H1 (cell line): Measurements from ENCODE around the gene RPTOR. TPM values are rescaled to one million over a fixed set of nuclear protein-coding genes. Genes with fewer than 3 reads are reported as not detected.

ENCODE experiments used
- CTCF ChIA-PET: fragments of 300-600 bp; sonication (Branson Sonifier 250); formaldehyde crosslinking; loops from one replicate; lab custom pipeline; 2021; ENCODE audit not compliant: partially characterized antibody; lab: Charles Lee
- POLR2A ChIA-PET: fragments of 300-600 bp; sonication (Branson Sonifier 250); formaldehyde crosslinking; loops from one replicate; lab custom pipeline; 2021; ENCODE audit warnings: inconsistent platforms; ENCODE audit not compliant: partially characterized antibody; lab: Charles Lee
- DNase-seq, 2 experiments: peaks; one replicate each; pipeline versions ENCODE4 v3.0.0 to v3.0.0-alpha.2; 2010 to 2022; ENCODE audit warnings: low spot score in 2 of 2, low read depth in 1 of 2, mixed read lengths in 1 of 2
- FAIRE-seq: peaks from 2 replicates; lab custom pipeline; 2011; peaks lifted over from hg19 to GRCh38; lab: Jason Lieb, UNC
- H2AFZ ChIP-seq: 2 replicates; pipeline ENCODE4 v1.8.1; 2012; ENCODE audit warnings: low read length, inconsistent platforms
- H2AK5ac ChIP-seq: 2 replicates; pipeline ENCODE4 v1.6.1; 2013; ENCODE audit warnings: low read depth, low read length
- H2BK120ac ChIP-seq: replicated peaks from 2 replicates; pipeline ENCODE3; 2013; ENCODE audit warnings: low read depth, low read length, inconsistent platforms
- H2BK12ac ChIP-seq: 2 replicates; pipeline ENCODE4 v1.6.1; 2013; ENCODE audit warnings: low read depth, low read length
- H2BK15ac ChIP-seq: 2 replicates; pipeline ENCODE4 v1.6.1; 2013; ENCODE audit warnings: low read length
- H2BK20ac ChIP-seq: 2 replicates; pipeline ENCODE4 v1.6.1; 2013; ENCODE audit warnings: low read length
- H2BK5ac ChIP-seq: 2 replicates; pipeline ENCODE4 v1.6.1; 2013; ENCODE audit warnings: low read depth, low read length
- H3K14ac ChIP-seq: 2 replicates; pipeline ENCODE4 v1.6.1; 2013; ENCODE audit warnings: inconsistent platforms; ENCODE audit not compliant: insufficient read length
- H3K18ac ChIP-seq: 2 replicates; pipeline ENCODE4 v1.6.1; 2013; ENCODE audit warnings: low read length; ENCODE audit errors: extremely low read depth
- H3K23ac ChIP-seq: 2 replicates; pipeline ENCODE4 v1.6.1; 2013; ENCODE audit warnings: inconsistent platforms; ENCODE audit not compliant: insufficient read length
- H3K23me2 ChIP-seq: 2 replicates; pipeline ENCODE4 v1.6.1; 2013; ENCODE audit warnings: low read depth, low read length
- H3K27ac ChIP-seq: 2 replicates; pipeline ENCODE4 v1.6.1; 2011; ENCODE audit warnings: low read depth, low read length, inconsistent platforms
- H3K27me3 ChIP-seq, 4 experiments: replicated peaks in 1 of 4; 1 replicate in 1 of 4; 2 replicates in 3 of 4; pipeline versions ENCODE4 v1.6.1 to v1.8.1; 2011 to 2013; ENCODE audit warnings: low read length in 3 of 4, mild to moderate bottlenecking in 3 of 4, inconsistent platforms in 2 of 4, mixed read lengths in 2 of 4, moderate library complexity in 1 of 4; ENCODE audit not compliant: control insufficient read depth in 3 of 4, insufficient read depth in 3 of 4; ENCODE audit errors: extremely low read depth in 1 of 4
- H3K36me3 ChIP-seq, 4 experiments: 2 replicates each; pipeline versions ENCODE4 v1.6.1 to v1.8.1; 2011 to 2013; ENCODE audit warnings: mild to moderate bottlenecking in 4 of 4, low read length in 3 of 4, moderate library complexity in 2 of 4, control low read depth in 1 of 4, inconsistent platforms in 1 of 4; ENCODE audit not compliant: insufficient read depth in 4 of 4, control insufficient read depth in 2 of 4
- H3K4ac ChIP-seq: replicated peaks from 2 replicates; pipeline ENCODE3; 2013; ENCODE audit warnings: low read length, low read depth, mixed read lengths, inconsistent platforms; ENCODE audit not compliant: insufficient read length
- H3K4me1 ChIP-seq, 4 experiments: replicated peaks in 1 of 4; 1 replicate in 1 of 4; 2 replicates in 3 of 4; pipeline versions ENCODE4 v1.6.1 to v1.8.1; 2011 to 2013; ENCODE audit warnings: low read length in 3 of 4, inconsistent platforms in 2 of 4, mixed read lengths in 1 of 4; ENCODE audit not compliant: insufficient read depth in 4 of 4, control insufficient read depth in 3 of 4
- H3K4me2 ChIP-seq, 2 experiments: 2 replicates each; pipeline versions ENCODE4 v1.6.1 to v1.8.1; 2011 to 2013; ENCODE audit warnings: low read depth in 2 of 2, low read length in 2 of 2, control low read depth in 1 of 2, inconsistent platforms in 1 of 2, mild to moderate bottlenecking in 1 of 2; ENCODE audit not compliant: insufficient read depth in 1 of 2
- H3K4me3 ChIP-seq, 4 experiments: fragments of 200-600, 300-600 bp in 1 of 4; sonication (generic), shearing (Covaris generic), sonication (Bioruptor Twin) in 1 of 4; 2 replicates each; pipeline versions ENCODE4 v1.5.1 to v1.8.1; 2011 to 2016; ENCODE audit warnings: low read length in 4 of 4, low read depth in 3 of 4, control low read depth in 2 of 4, inconsistent platforms in 2 of 4, mild to moderate bottlenecking in 2 of 4, mixed read lengths in 1 of 4, moderate library complexity in 1 of 4; ENCODE audit not compliant: insufficient read depth in 2 of 4; ENCODE audit errors: extremely low read depth in 1 of 4
- H3K56ac ChIP-seq: replicated peaks from 2 replicates; pipeline ENCODE3; 2013; ENCODE audit warnings: low read depth, mild to moderate bottlenecking, mixed read lengths, low read length, inconsistent platforms; ENCODE audit not compliant: insufficient read length
- H3K79me1 ChIP-seq: 2 replicates; pipeline ENCODE4 v1.6.1; 2013; ENCODE audit warnings: low read depth, low read length, control low read depth
- H3K79me2 ChIP-seq, 2 experiments: 2 replicates each; pipeline versions ENCODE4 v1.6.1 to v1.8.1; 2012 to 2013; ENCODE audit warnings: low read length in 2 of 2, mild to moderate bottlenecking in 2 of 2, inconsistent platforms in 1 of 2; ENCODE audit not compliant: insufficient read depth in 2 of 2, control insufficient read depth in 1 of 2
- H3K9ac ChIP-seq, 4 experiments: replicated peaks in 1 of 4; 1 replicate in 1 of 4; 2 replicates in 3 of 4; pipeline versions ENCODE4 v1.6.1 to v1.8.1; 2011 to 2013; ENCODE audit warnings: low read depth in 3 of 4, low read length in 3 of 4, control low read depth in 2 of 4, mild to moderate bottlenecking in 2 of 4, moderate library complexity in 2 of 4, inconsistent platforms in 1 of 4; ENCODE audit errors: extremely low read depth in 1 of 4
- H3K9me3 ChIP-seq, 2 experiments: 2 replicates each; pipeline versions ENCODE4 v1.6.1 to v1.8.1; 2012 to 2013; ENCODE audit warnings: mild to moderate bottlenecking in 2 of 2, moderate library complexity in 2 of 2, control low read depth in 1 of 2, inconsistent platforms in 1 of 2, low read depth in 1 of 2, low read length in 1 of 2, mixed read lengths in 1 of 2; ENCODE audit not compliant: insufficient read depth in 2 of 2
- H4K20me1 ChIP-seq, 2 experiments: replicated peaks in 1 of 2; 2 replicates each; pipeline versions ENCODE3 to v1.8.1; 2011 to 2013; ENCODE audit warnings: inconsistent platforms in 2 of 2, low read length in 2 of 2, mild to moderate bottlenecking in 1 of 2; ENCODE audit not compliant: insufficient read depth in 2 of 2, control insufficient read depth in 1 of 2
- H4K5ac ChIP-seq: 2 replicates; pipeline ENCODE4 v1.6.1; 2013; ENCODE audit warnings: low read length, low read depth, mixed read lengths, inconsistent platforms; ENCODE audit not compliant: insufficient read length
- H4K8ac ChIP-seq: 2 replicates; pipeline ENCODE4 v1.8.0; 2013; ENCODE audit warnings: mild to moderate bottlenecking, moderate library complexity, low read length, inconsistent platforms; ENCODE audit not compliant: insufficient read depth; ENCODE audit errors: extremely low read depth
- H4K91ac ChIP-seq: replicated peaks from 2 replicates; pipeline ENCODE3; 2013; ENCODE audit warnings: low read length, mixed read lengths, inconsistent platforms; ENCODE audit not compliant: insufficient read length
- BCL11A ChIP-seq, 2 experiments: IDR thresholded peaks; one replicate each; pipeline ENCODE4 v1.6.1; 2011; ENCODE audit warnings: low read depth in 2 of 2, low read length in 2 of 2, mild to moderate bottlenecking in 2 of 2
- CTBP2 ChIP-seq: IDR thresholded peaks from 2 replicates; pipeline ENCODE4 v1.7.0; 2011; ENCODE audit warnings: borderline replicate concordance, mild to moderate bottlenecking, moderate library complexity, mixed read lengths, low read length; ENCODE audit not compliant: insufficient read depth, insufficient read length
- EZH2 ChIP-seq: fragments of 200-600 bp; sonication (generic); IDR thresholded peaks from 2 replicates; pipeline ENCODE4 v1.7.1; 2012; ENCODE audit warnings: low read depth, mild to moderate bottlenecking, moderate library complexity, low read length, inconsistent platforms; ENCODE audit not compliant: severe bottlenecking
- POLR2A ChIP-seq, 2 experiments: IDR thresholded peaks; 1 replicate in 1 of 2; 2 replicates in 1 of 2; pipeline ENCODE4 v1.6.1; 2011; ENCODE audit warnings: low read depth in 2 of 2, low read length in 2 of 2, mild to moderate bottlenecking in 2 of 2; ENCODE audit errors: control extremely low read depth in 1 of 2
- RAD21 ChIP-seq, 2 experiments: IDR thresholded peaks in 1 of 2; conservative IDR thresholded peaks in 1 of 2; 2 replicates each; pipeline ENCODE4 v1.6.1; 2011; ENCODE audit warnings: low read depth in 2 of 2, low read length in 2 of 2, improper control_type of control experiment in 1 of 2, inconsistent platforms in 1 of 2, mild to moderate bottlenecking in 1 of 2, moderate library complexity in 1 of 2
- SP1 ChIP-seq: IDR thresholded peaks from 2 replicates; pipeline ENCODE4 v1.6.1; 2011; ENCODE audit warnings: low read depth, low read length
- SRF ChIP-seq: IDR thresholded peaks from 2 replicates; pipeline ENCODE4 v1.6.1; 2011; ENCODE audit warnings: mild to moderate bottlenecking, low read depth, low read length, moderate library complexity
- WGBS, 2 experiments: shearing (Covaris generic) in 1 of 2; methylation state at CpG; one replicate each; pipeline versions ENCODE4 v1.1.6 to v1.1.7; 2013 to 2015; ENCODE audit warnings: low lambda C conversion rate in 2 of 2, mixed read lengths in 2 of 2, inconsistent platforms in 1 of 2, low coverage in 1 of 2, missing lambda C conversion rate in 1 of 2; ENCODE audit not compliant: insufficient replicate concordance in 2 of 2, insufficient coverage in 1 of 2, insufficient read length in 1 of 2; ENCODE audit errors: extremely low coverage in 1 of 2, missing lambda C conversion rate in 1 of 2; 5-methylcytosine and 5-hydroxymethylcytosine counted together
- polyA plus RNA-seq, 7 experiments: library from polyadenylated mRNA; depleted of rRNA in 3 of 7; stranded (reverse) in 5 of 7; unstranded in 2 of 7; fragments of >200 nt in 5 of 7; fragments of 200-250 nt in 2 of 7; gene quantifications; 1 replicate in 5 of 7; 2 replicates in 1 of 7; 4 replicates in 1 of 7; pipeline versions ENCODE4 v1.2.1 to v1.2.3, GENCODE V29; 2011 to 2013; ENCODE audit warnings: missing spikeins in 2 of 7, mixed read lengths in 2 of 7
- total RNA-seq: library from RNA; stranded (reverse); fragmentation: NEBNext Ultra II Directional; extraction: Animal tissue kit (Norgen Biotek cat#: 25700); gene quantifications from 2 replicates; pipeline ENCODE4 v1.2.1, GENCODE V29; 2021
- TF ChIP-seq, protein P1 (sequence below): IDR thresholded peaks from 2 replicates; pipeline ENCODE4 v1.6.1; 2011; ENCODE audit warnings: low read length, improper control_type of control experiment
- TF ChIP-seq, protein P2 (sequence below): IDR thresholded peaks from 2 replicates; pipeline ENCODE4 v1.6.1; 2012; ENCODE audit warnings: inconsistent platforms
- TF ChIP-seq, protein P3 (sequence below), 3 experiments: IDR thresholded peaks; 1 replicate in 2 of 3; 2 replicates in 1 of 3; pipeline versions ENCODE4 v1.5.1 to v1.6.1; 2011; ENCODE audit warnings: low read length in 3 of 3, mild to moderate bottlenecking in 3 of 3, inconsistent platforms in 2 of 3, low read depth in 1 of 3, moderate library complexity in 1 of 3; ENCODE audit not compliant: insufficient read depth in 1 of 3; ENCODE audit errors: control extremely low read depth in 1 of 3

Gene RPTOR
- total and polyA plus RNA-seq, 2 of the 8 experiments (the other 6 are each of a cell fraction or from before 2014, with no cell fraction given), result 6.9 to 28.7 TPM

DNA sequence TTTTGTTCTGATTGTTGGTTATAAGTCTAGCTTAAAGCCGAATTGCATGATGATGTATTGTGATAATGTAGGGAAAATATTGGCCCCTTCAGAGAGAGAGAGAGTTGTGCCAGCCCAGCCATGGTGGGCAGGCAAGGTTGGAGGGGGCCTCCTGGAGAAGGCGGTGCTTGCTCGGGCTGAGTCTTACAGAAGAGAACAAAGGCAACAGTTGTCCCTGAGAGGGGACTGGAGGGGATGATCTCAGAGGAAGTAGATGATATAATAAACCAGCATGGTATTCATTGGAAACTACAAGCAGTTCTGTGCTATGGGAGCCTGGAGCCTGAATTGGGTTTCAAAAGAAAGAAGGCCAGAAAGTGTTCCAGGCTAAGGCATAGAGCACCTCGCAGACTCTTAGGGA lies 173.8 kb downstream of the RPTOR start:
- H2BK5ac ChIP-seq, result no peak overlapping the region
- CTCF ChIA-PET, result no interaction called here
- POLR2A ChIA-PET, result no interaction called here
- H4K5ac ChIP-seq, result no peak overlapping the region
- FAIRE-seq (no peak), DNase-seq (no peak)
- H3K27ac ChIP-seq, result no peak overlapping the region
- H3K18ac ChIP-seq, result no peak overlapping the region
- H3K23me2 ChIP-seq, result 0 out of 2 replicates have a peak, but pooled peaks cover 2% of the 10 kb centered on the region
- H4K91ac ChIP-seq, result no peak overlapping the region
- no peak overlapping the region for H3K4me2 ChIP-seq
- no peak overlapping the region for H2BK120ac ChIP-seq
- WGBS, 2 experiments, result 92% methylated on average over 4 of the region's 4 CpGs; no CpG with 5 or more reads in 1 of the 2 experiments
- no peaks in the 10 kb centered on the region for H3K27me3 ChIP-seq
- H2AK5ac ChIP-seq, result no peak overlapping the region
- no peak overlapping the region for H3K14ac ChIP-seq
- TF ChIP-seq RAD21 (IDR thresholded peaks at IDR 0.05 in 1 of 2, conservative IDR thresholded peaks at IDR 0.05 in 1 of 2; ENCODE audit: low read depth in 2 of 2, low read length in 2 of 2) (no peak), BCL11A (IDR thresholded peaks at IDR 0.05; ENCODE audit: low read depth in 2 of 2, low read length in 2 of 2) (no peak), CTBP2 (no peak), SRF (no peak), POLR2A (IDR thresholded peaks at IDR 0.05; ENCODE audit: control extremely low read depth in 1 of 2, low read depth in 2 of 2, low read length in 2 of 2) (no peak), EZH2 (no peak), SP1 (no peak)
- TF ChIP-seq, protein P1, sequence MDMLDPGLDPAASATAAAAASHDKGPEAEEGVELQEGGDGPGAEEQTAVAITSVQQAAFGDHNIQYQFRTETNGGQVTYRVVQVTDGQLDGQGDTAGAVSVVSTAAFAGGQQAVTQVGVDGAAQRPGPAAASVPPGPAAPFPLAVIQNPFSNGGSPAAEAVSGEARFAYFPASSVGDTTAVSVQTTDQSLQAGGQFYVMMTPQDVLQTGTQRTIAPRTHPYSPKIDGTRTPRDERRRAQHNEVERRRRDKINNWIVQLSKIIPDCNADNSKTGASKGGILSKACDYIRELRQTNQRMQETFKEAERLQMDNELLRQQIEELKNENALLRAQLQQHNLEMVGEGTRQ, result no peak
- TF ChIP-seq, protein P2, sequence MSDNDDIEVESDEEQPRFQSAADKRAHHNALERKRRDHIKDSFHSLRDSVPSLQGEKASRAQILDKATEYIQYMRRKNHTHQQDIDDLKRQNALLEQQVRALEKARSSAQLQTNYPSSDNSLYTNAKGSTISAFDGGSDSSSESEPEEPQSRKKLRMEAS, result no peak
- TF ChIP-seq, protein P3, sequence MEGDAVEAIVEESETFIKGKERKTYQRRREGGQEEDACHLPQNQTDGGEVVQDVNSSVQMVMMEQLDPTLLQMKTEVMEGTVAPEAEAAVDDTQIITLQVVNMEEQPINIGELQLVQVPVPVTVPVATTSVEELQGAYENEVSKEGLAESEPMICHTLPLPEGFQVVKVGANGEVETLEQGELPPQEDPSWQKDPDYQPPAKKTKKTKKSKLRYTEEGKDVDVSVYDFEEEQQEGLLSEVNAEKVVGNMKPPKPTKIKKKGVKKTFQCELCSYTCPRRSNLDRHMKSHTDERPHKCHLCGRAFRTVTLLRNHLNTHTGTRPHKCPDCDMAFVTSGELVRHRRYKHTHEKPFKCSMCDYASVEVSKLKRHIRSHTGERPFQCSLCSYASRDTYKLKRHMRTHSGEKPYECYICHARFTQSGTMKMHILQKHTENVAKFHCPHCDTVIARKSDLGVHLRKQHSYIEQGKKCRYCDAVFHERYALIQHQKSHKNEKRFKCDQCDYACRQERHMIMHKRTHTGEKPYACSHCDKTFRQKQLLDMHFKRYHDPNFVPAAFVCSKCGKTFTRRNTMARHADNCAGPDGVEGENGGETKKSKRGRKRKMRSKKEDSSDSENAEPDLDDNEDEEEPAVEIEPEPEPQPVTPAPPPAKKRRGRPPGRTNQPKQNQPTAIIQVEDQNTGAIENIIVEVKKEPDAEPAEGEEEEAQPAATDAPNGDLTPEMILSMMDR (IDR thresholded peaks at IDR 0.05; ENCODE audit: control extremely low read depth in 1 of 3, insufficient read depth in 1 of 3, low read depth in 1 of 3, low read length in 3 of 3), result no peak
- H3K23ac ChIP-seq, result no peak overlapping the region
- no peak overlapping the region for H2BK12ac ChIP-seq
- no peak overlapping the region for H2AFZ ChIP-seq
- peaks cover 2% of the 10 kb centered on the region; the same call in 1 of the 2 replicates for H3K79me1 ChIP-seq
- H2BK15ac ChIP-seq, result no peak overlapping the region
- no peak overlapping the region for H3K9ac ChIP-seq
- peaks cover 0 to 2% (median 0%) of the 10 kb centered on the region in 4 experiments; a peak in 3 of 7 replicates for H3K4me1 ChIP-seq
- H3K4me3 ChIP-seq, result no peak overlapping the region
- H3K4ac ChIP-seq, result no peak overlapping the region
- H4K8ac ChIP-seq, result no peak overlapping the region
- no peak overlapping the region for H3K56ac ChIP-seq
- H3K79me2 ChIP-seq, result peaks cover 0 to 36% of the 10 kb centered on the region in 2 experiments; a peak in 2 of 4 replicates
- no peak overlapping the region for H2BK20ac ChIP-seq
- no peaks in the 10 kb centered on the region for H3K9me3 ChIP-seq
- H4K20me1 ChIP-seq, result peaks cover 0 to 2% of the 10 kb centered on the region in 2 experiments
- no peaks in the 10 kb centered on the region for H3K36me3 ChIP-seq
